ENCODE data around the gene FAM131A.

- TF ChIP-seq, protein P1, sequence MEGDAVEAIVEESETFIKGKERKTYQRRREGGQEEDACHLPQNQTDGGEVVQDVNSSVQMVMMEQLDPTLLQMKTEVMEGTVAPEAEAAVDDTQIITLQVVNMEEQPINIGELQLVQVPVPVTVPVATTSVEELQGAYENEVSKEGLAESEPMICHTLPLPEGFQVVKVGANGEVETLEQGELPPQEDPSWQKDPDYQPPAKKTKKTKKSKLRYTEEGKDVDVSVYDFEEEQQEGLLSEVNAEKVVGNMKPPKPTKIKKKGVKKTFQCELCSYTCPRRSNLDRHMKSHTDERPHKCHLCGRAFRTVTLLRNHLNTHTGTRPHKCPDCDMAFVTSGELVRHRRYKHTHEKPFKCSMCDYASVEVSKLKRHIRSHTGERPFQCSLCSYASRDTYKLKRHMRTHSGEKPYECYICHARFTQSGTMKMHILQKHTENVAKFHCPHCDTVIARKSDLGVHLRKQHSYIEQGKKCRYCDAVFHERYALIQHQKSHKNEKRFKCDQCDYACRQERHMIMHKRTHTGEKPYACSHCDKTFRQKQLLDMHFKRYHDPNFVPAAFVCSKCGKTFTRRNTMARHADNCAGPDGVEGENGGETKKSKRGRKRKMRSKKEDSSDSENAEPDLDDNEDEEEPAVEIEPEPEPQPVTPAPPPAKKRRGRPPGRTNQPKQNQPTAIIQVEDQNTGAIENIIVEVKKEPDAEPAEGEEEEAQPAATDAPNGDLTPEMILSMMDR (IDR thresholded peaks at IDR 0.05): no peak
- TF ChIP-seq ZNF512 (CRISPR knock-in tag; IDR thresholded peaks at IDR 0.05; ENCODE audit: borderline replicate concordance) (no peak), IRF2 (CRISPR knock-in tag; IDR thresholded peaks at IDR 0.05; ENCODE audit: borderline replicate concordance, low read depth) (no peak)
Observed at GRCh38 chr3:184386047-184386806, 48.8 kb downstream of the FAM131A start.

Data from WTC11 (cell line).